ENCODE results near the gene UGT3A2. TPM values are rescaled to one million over a fixed set of nuclear protein-coding genes. Genes with fewer than 3 reads are reported as not detected.

Gene UGT3A2, protein sequence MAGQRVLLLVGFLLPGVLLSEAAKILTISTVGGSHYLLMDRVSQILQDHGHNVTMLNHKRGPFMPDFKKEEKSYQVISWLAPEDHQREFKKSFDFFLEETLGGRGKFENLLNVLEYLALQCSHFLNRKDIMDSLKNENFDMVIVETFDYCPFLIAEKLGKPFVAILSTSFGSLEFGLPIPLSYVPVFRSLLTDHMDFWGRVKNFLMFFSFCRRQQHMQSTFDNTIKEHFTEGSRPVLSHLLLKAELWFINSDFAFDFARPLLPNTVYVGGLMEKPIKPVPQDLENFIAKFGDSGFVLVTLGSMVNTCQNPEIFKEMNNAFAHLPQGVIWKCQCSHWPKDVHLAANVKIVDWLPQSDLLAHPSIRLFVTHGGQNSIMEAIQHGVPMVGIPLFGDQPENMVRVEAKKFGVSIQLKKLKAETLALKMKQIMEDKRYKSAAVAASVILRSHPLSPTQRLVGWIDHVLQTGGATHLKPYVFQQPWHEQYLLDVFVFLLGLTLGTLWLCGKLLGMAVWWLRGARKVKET
- total RNA-seq = 1.9 TPM in 1 of 2 replicates, not detected in the other

- DNase-seq (ENCODE audit: low read depth) = no peak
Measured at GRCh38 chr5:36066540-36067210, at the start of gene UGT3A2. TSS of gene UGT3A2 (minus strand) at chr5:36066882. CDS start at chr5:36066789, 93 bp downstream.

- no peak for DNase-seq (ENCODE audit: low read depth)
Measured at GRCh38 chr5:36111238-36111637, 44.6 kb upstream of the UGT3A2 start.

DNA sequence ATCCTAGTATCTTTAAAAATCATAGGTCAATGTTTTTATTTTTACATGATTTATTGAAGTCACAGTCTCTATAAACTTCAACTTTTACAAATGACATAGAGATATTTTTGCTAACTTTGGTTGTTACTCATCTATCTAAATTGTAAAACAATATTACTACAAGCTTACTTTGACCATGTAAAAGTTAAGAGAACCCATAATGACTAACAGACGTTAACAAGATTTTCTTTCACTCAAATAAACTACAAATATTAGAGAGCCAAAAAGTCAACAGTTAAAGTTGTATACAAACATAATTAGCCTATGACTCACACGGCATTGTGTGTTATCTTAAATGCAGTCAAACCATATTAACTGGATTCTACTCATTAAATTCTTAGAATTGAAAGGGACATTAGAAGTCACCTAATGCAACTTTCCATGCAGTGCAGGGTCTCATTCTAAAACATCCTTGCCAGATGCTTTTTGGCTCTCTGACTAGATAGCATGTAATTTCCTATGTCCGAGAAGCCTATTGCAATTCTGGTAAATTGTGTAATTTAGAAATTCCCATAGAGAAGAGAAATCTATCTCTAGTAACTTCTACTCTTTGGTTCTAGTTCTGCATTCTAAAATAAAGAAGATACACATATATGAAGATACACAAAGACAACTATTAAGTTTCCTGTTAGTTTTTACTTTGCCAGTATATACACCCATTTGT is 42.2 kb upstream of the UGT3A2 start:
- peak; percentile 17 for DNase-seq (ENCODE audit: low read depth)

DNA sequence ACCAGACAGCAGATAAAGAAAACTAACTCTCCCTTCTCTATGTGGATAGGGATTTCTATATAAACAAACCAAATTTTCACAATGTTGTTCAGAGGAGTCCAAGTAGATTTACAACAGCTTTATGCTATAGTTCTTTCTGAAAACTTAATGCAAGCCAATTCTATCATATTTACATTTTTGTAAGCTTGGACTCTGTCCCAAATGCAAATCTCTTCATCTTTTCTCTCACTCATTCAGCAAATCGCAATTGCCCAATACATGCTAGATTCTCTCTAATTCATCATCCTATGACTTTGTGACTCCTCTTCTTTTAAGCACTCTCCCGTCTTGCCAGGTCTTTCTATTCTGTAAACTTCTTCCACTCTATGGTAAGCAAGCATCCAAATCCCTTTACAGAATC is 39.1 kb upstream of the UGT3A2 start:
- peak; percentile 2 for DNase-seq (ENCODE audit: low read depth)

- DNase-seq (ENCODE audit: low read depth) = no peak
Measured at GRCh38 chr5:36099748-36100147, 33.1 kb upstream of the UGT3A2 start.

- no peak for DNase-seq (ENCODE audit: low read depth)
Measured at GRCh38 chr5:36096486-36096885, 29.8 kb upstream of the UGT3A2 start.

DNA sequence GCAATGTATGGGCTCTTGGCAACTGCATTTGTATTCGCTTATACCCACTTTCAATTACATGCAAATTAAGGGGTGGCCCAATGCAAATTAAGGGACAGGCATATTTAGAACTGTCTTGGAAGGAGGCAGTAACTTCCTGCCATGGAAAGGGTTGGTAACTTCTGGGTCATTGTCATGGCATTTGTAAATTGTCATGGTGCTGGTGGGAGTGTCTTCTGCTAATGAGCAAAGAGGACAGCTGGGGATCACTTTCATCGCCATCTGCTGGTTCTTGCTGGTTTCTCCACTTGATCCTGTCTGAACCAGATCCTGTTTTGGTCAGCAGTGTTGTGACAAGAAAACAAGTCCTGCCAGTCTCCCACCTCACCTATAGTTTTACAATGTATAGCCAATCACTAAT is 23.3 kb upstream of the UGT3A2 start:
- peak; percentile 37 for DNase-seq (ENCODE audit: low read depth)

DNA sequence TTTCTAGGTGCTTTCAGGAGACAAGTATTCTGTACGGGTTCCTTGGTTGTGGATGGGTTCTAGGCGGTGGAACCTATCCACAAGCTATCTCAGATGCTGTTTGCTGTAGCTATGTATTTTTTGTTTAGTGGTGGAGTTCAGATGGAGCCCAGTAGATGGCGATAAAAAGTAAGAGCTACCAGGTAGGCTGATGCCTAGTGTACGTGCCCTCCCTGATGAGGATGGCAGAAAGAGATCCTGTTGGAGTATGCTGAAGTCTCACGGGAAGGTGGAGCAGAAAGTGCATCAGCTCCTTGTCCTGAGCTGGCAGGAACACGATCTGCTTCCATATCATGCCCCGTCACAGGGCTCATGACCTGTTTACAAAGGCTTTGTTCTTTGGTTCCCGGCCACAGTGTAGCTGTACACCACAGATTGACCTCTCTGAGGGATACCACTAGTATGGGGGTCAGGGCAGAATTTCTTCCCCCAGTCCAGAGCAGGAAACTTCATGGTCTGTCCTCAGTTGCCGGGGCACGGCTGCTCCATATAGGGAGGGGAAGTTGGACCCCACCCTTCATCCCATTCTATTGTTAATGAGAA is 12.6 kb upstream of the UGT3A2 start:
- peak; percentile 60 for DNase-seq (ENCODE audit: low read depth)

GRCh38 chr5:36078430-36078829 is 11.7 kb upstream of the UGT3A2 start:
- no peak for DNase-seq (ENCODE audit: low read depth)

- DNase-seq (ENCODE audit: low read depth) = no peak
Measured at GRCh38 chr5:36073595-36074216, 7.0 kb upstream of the UGT3A2 start.

GRCh38 chr5:36070687-36071571 is 4.2 kb upstream of the UGT3A2 start:
- DNase-seq (ENCODE audit: low read depth) = no peak

DNA sequence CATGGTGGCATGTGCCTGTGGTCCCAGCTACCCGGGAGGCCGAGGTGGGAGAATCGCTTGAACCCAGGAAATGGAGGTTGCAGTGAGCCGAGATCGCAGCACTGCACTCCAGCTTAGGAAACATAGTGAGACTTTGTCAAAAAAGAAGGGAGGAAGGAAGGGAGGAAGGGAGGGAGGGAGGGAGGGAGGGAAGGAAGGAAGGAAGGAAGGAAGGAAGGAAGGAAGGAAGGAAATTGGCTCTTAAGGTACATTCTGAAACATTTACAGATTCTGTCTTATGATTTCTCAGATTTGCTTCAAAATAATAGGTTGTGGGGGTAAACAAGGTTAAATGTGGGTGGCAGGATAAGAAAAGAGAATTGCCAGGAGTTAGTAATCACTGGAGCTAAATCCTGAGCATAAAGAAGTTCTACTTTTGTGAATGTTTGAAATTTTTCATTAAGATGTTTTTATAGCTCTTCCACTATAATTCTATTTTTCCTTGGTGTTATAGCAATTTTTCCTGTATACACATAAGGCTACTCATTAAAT is 2.1 kb upstream of the UGT3A2 start:
- no peak for DNase-seq (ENCODE audit: low read depth)

DNA sequence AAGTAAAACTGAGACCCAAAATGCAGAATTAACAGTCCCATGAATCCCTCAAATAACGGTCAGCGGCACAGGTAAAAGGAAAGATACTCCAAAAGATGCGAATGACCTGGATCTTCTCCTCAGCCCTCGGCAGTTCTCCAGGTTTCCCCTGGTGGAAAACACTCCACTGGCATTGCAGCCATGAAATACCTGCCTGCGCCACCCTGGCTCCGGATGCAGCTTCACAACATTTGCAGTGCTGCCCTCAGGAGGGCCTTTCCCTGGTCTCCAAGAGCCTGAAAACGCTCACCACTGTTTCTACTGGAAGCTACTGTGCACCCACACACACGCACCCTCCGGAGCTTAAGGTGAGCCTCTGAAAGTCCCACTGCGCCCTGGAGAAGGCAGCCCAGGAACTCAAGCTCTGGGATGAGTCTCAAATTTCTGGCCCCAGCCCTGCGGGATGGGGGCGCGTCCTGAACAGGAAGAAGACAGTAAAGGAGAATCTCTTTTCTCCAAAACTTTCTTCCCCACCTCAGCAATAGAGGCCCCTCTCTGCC is 612 bp downstream of the UGT3A2 start:
- no peak for DNase-seq (ENCODE audit: low read depth)

- DNase-seq (ENCODE audit: low read depth) = no peak
Measured at GRCh38 chr5:36060420-36060887, 6.2 kb downstream of the UGT3A2 start.

- no peak for DNase-seq (ENCODE audit: low read depth)
Measured at GRCh38 chr5:36059571-36060419, 6.9 kb downstream of the UGT3A2 start.

- DNase-seq (ENCODE audit: low read depth) = no peak
Measured at GRCh38 chr5:36058776-36059175, 7.9 kb downstream of the UGT3A2 start.

GRCh38 chr5:36057386-36057785 is 9.3 kb downstream of the UGT3A2 start:
- no peak for DNase-seq (ENCODE audit: low read depth)

GRCh38 chr5:36056422-36056821 is 10.3 kb downstream of the UGT3A2 start:
- DNase-seq (ENCODE audit: low read depth) = no peak

DNA sequence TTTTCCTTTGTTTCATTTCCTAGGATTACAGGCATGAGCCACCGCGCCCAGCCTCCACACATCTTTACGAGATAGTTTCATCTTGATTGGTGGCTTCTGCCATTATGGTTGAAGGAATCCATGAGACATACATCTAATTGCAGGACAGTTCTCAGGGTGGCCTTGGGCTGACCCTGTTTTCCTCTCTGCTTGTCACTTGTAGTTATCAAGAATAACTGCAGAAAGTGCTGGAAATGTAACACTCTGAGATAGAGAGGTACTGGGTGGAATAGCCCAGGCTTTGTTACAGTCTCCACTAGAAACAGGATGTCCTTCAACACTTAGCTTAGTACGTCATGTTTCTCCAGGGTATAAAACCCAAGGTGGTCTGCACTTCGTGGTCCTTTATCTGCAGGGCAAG is 10.7 kb downstream of the UGT3A2 start:
- DNase-seq (ENCODE audit: low read depth) = no peak

All from renal cortical epithelial cell (primary cell).